SK-N-SH treated with all-trans-retinoic acid at 6 μM for 48 hours (cell line): ENCODE measurements around the gene CHST15.

ENCODE experiments used
- ATAC-seq: fragments of 200-7000 bp; cut with Tn5 transposase; 3 replicates; pipeline ENCODE4 v1.9.1; 2020; ENCODE audit warnings: mild to moderate bottlenecking, moderate library complexity
- BACH2 ChIP-seq: fragments of 250-450 bp; sonication (Bioruptor Pico); IDR thresholded peaks from 2 replicates; pipeline ENCODE4 v1.9.0; 2021; ENCODE audit warnings: mild to moderate bottlenecking, borderline replicate concordance
- ESRRG ChIP-seq: fragments of 250-450 bp; sonication (Bioruptor Pico); IDR thresholded peaks from 2 replicates; pipeline ENCODE4 v1.6.1; 2021; ENCODE audit warnings: mild to moderate bottlenecking
- GLIS3 ChIP-seq: fragments of 250-450 bp; sonication (Bioruptor Pico); IDR thresholded peaks from 2 replicates; pipeline ENCODE4 v1.5.0; 2020; ENCODE audit warnings: mild to moderate bottlenecking, moderate library complexity
- OSR1 ChIP-seq: fragments of 250-450 bp; sonication (Bioruptor Pico); IDR thresholded peaks from 2 replicates; pipeline ENCODE4 v1.8.0; 2022; ENCODE audit warnings: moderate library complexity, mild to moderate bottlenecking, inconsistent platforms
- PPARA ChIP-seq: fragments of 250-450 bp; sonication (Bioruptor Pico); IDR thresholded peaks from 2 replicates; pipeline ENCODE4 v1.5.0; 2020; ENCODE audit warnings: mild to moderate bottlenecking, borderline replicate concordance
- RARB ChIP-seq: fragments of 250-450 bp; sonication (Bioruptor Pico); IDR thresholded peaks from 2 replicates; pipeline ENCODE4 v1.8.0; 2021; ENCODE audit warnings: mild to moderate bottlenecking, moderate library complexity
- SNAI2 ChIP-seq: fragments of 250-450 bp; sonication (Bioruptor Pico); IDR thresholded peaks from 2 replicates; pipeline ENCODE4 v1.5.0; 2020; ENCODE audit warnings: mild to moderate bottlenecking, moderate library complexity
- TCF4 ChIP-seq: fragments of 250-450 bp; sonication (Bioruptor Pico); IDR thresholded peaks from 2 replicates; pipeline ENCODE4 v1.8.0; 2021; ENCODE audit warnings: mild to moderate bottlenecking, moderate library complexity, borderline replicate concordance
- ZC3H10 ChIP-seq: fragments of 250-450 bp; sonication (Bioruptor Pico); IDR thresholded peaks from 2 replicates; pipeline ENCODE4 v1.5.1; 2021; ENCODE audit warnings: mild to moderate bottlenecking, moderate library complexity
- ZFP3 ChIP-seq: fragments of 250-450 bp; sonication (Bioruptor Pico); IDR thresholded peaks from 2 replicates; pipeline ENCODE4 v1.5.0; 2020; ENCODE audit warnings: mild to moderate bottlenecking, moderate library complexity
- ZFP30 ChIP-seq: fragments of 450-650 bp; formaldehyde crosslinking; IDR thresholded peaks from 2 replicates; pipeline ENCODE4 v1.5.0; 2022; ENCODE audit warnings: mild to moderate bottlenecking, moderate library complexity
- ZNF70 ChIP-seq: fragments of 450-650 bp; formaldehyde crosslinking; IDR thresholded peaks from 2 replicates; pipeline ENCODE4 v1.5.0; 2020; ENCODE audit warnings: mild to moderate bottlenecking, moderate library complexity
- ZNF8 ChIP-seq: fragments of 450-650 bp; formaldehyde crosslinking; IDR thresholded peaks from 2 replicates; pipeline ENCODE4 v1.5.0; 2020; ENCODE audit warnings: mild to moderate bottlenecking, moderate library complexity
- TF ChIP-seq, protein P1 (sequence below): fragments of 250-450 bp; sonication (Bioruptor Pico); IDR thresholded peaks from 2 replicates; pipeline ENCODE4 v1.8.0; 2021; ENCODE audit warnings: low read depth, mild to moderate bottlenecking, moderate library complexity, borderline replicate concordance
- TF ChIP-seq, protein P2 (sequence below): fragments of 250-450 bp; sonication (Bioruptor Pico); IDR thresholded peaks from 2 replicates; pipeline ENCODE4 v1.8.0; 2020; ENCODE audit warnings: mild to moderate bottlenecking, moderate library complexity, borderline replicate concordance
- TF ChIP-seq, protein P3 (sequence below): fragments of 250-450 bp; sonication (Bioruptor Pico); IDR thresholded peaks from 2 replicates; pipeline ENCODE4 v1.5.1; 2021; ENCODE audit warnings: mild to moderate bottlenecking, moderate library complexity
- TF ChIP-seq, protein P4 (sequence below): fragments of 250-450 bp; sonication (Bioruptor Pico); IDR thresholded peaks from 2 replicates; pipeline ENCODE4 v1.5.0; 2020; ENCODE audit warnings: mild to moderate bottlenecking, moderate library complexity

The CHST15 gene

DNA sequence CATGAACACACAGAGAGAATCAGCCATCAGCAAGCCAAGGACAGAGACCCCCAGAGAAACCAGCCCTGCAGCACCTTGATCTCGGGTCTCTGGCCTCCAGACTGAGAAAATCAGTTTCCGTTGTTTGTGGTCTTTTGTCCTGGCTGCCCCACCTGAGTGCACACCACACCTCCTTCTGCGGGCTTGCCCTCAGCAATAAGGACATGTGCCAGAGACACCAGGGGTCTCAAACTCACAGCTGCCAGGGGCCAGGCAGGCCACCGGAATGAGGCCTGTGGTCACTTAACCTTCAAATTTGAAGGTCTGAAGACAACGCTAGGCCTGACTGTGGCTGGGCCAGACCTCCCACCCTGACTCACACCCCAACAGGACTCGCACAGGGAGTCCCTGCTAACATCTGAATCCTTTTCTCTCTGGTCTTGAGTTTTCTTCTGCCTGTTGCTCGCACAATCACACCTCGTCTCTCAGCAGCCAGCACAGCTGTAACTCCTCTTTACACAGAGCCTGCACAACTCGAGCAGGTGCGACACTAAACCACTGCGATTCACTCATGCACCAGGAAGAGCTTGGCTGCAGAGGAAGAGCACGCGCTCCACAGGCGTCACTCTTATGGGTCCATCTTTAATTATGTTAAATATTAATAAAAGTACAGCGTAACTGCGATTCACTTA, 86.2 kb downstream of the CHST15 start:
- no peak for ATAC-seq
- TF ChIP-seq OSR1 (CRISPR knock-in tag) (no peak), PPARA (no peak), TCF4 (CRISPR knock-in tag) (no peak), BACH2 (CRISPR knock-in tag) (no peak)
- TF ChIP-seq, protein P1, sequence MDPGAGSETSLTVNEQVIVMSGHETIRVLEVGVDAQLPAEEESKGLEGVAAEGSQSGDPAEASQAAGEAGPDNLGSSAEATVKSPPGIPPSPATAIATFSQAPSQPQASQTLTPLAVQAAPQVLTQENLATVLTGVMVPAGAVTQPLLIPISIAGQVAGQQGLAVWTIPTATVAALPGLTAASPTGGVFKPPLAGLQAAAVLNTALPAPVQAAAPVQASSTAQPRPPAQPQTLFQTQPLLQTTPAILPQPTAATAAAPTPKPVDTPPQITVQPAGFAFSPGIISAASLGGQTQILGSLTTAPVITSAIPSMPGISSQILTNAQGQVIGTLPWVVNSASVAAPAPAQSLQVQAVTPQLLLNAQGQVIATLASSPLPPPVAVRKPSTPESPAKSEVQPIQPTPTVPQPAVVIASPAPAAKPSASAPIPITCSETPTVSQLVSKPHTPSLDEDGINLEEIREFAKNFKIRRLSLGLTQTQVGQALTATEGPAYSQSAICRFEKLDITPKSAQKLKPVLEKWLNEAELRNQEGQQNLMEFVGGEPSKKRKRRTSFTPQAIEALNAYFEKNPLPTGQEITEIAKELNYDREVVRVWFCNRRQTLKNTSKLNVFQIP (CRISPR knock-in tag), result no peak
- TF ChIP-seq, protein P2, sequence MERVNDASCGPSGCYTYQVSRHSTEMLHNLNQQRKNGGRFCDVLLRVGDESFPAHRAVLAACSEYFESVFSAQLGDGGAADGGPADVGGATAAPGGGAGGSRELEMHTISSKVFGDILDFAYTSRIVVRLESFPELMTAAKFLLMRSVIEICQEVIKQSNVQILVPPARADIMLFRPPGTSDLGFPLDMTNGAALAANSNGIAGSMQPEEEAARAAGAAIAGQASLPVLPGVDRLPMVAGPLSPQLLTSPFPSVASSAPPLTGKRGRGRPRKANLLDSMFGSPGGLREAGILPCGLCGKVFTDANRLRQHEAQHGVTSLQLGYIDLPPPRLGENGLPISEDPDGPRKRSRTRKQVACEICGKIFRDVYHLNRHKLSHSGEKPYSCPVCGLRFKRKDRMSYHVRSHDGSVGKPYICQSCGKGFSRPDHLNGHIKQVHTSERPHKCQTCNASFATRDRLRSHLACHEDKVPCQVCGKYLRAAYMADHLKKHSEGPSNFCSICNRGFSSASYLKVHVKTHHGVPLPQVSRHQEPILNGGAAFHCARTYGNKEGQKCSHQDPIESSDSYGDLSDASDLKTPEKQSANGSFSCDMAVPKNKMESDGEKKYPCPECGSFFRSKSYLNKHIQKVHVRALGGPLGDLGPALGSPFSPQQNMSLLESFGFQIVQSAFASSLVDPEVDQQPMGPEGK (CRISPR knock-in tag), result no peak
- TF ChIP-seq, all 23 proteins: peak for 0

DNA sequence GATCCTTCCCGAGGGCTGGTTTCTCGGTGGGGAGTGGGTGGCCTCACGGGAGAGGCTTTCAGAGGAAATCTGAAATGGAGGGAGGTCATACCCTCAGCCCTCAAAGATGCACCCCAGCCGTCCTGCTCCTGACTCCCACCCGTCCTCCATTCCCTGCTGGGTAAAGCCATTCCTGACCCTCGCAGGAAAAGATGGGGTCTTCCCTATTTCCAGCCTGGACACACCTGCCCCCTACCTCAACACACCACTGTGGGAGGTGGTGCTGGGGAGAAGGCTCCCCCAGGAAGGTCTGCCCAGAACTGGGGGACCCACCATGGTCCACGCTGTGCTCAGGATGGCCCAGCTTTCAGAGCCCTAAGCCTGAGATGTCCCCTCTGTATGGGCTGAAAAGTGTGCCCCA, 86.9 kb downstream of the CHST15 start:
- TF ChIP-seq ESRRG (CRISPR knock-in tag), result no peak
- TF ChIP-seq, protein P1 (CRISPR knock-in tag), result no peak
- no peak for TF ChIP-seq ZFP30
- no peak for TF ChIP-seq ZC3H10 (CRISPR knock-in tag)
- TF ChIP-seq PPARA, result no peak
- TF ChIP-seq ZNF8 (CRISPR knock-in tag), result no peak
- TF ChIP-seq ZFP3 (CRISPR knock-in tag), result no peak
- no peak for TF ChIP-seq RARB (CRISPR knock-in tag)
- TF ChIP-seq TCF4 (CRISPR knock-in tag), result no peak
- no peak for ATAC-seq

DNA sequence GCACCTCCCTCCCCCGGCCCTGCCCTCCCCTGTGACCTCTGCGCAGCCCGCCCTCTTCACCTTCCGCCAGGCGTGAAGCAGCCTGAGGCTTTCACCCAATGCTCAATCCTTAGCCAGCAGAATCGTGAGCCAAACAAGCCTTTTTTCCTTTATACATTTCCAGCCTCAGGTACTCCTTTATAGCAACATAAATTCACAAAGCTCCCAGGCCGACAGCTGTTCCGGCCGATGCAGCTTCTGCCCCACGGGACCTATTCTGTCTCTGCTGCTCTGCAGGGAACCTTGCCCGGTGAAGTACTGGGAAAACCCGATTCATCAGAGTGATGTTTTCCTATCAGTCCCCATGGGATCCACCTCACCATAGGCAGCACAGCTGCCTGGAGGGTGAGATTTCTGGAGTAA, 87.4 kb downstream of the CHST15 start:
- ATAC-seq, result no peak
- TF ChIP-seq ZFP30 (no peak), SNAI2 (CRISPR knock-in tag) (no peak), GLIS3 (CRISPR knock-in tag) (no peak), ZNF8 (CRISPR knock-in tag) (no peak), BACH2 (CRISPR knock-in tag) (no peak), RARB (CRISPR knock-in tag) (no peak), PPARA (no peak), ZC3H10 (CRISPR knock-in tag) (no peak), TCF4 (CRISPR knock-in tag) (no peak), ZNF70 (no peak), OSR1 (CRISPR knock-in tag) (no peak)
- TF ChIP-seq, protein P3, sequence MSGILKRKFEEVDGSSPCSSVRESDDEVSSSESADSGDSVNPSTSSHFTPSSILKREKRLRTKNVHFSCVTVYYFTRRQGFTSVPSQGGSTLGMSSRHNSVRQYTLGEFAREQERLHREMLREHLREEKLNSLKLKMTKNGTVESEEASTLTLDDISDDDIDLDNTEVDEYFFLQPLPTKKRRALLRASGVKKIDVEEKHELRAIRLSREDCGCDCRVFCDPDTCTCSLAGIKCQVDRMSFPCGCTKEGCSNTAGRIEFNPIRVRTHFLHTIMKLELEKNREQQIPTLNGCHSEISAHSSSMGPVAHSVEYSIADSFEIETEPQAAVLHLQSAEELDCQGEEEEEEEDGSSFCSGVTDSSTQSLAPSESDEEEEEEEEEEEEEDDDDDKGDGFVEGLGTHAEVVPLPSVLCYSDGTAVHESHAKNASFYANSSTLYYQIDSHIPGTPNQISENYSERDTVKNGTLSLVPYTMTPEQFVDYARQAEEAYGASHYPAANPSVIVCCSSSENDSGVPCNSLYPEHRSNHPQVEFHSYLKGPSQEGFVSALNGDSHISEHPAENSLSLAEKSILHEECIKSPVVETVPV (CRISPR knock-in tag), result no peak
- TF ChIP-seq, protein P2 (CRISPR knock-in tag), result no peak
- TF ChIP-seq, protein P4, sequence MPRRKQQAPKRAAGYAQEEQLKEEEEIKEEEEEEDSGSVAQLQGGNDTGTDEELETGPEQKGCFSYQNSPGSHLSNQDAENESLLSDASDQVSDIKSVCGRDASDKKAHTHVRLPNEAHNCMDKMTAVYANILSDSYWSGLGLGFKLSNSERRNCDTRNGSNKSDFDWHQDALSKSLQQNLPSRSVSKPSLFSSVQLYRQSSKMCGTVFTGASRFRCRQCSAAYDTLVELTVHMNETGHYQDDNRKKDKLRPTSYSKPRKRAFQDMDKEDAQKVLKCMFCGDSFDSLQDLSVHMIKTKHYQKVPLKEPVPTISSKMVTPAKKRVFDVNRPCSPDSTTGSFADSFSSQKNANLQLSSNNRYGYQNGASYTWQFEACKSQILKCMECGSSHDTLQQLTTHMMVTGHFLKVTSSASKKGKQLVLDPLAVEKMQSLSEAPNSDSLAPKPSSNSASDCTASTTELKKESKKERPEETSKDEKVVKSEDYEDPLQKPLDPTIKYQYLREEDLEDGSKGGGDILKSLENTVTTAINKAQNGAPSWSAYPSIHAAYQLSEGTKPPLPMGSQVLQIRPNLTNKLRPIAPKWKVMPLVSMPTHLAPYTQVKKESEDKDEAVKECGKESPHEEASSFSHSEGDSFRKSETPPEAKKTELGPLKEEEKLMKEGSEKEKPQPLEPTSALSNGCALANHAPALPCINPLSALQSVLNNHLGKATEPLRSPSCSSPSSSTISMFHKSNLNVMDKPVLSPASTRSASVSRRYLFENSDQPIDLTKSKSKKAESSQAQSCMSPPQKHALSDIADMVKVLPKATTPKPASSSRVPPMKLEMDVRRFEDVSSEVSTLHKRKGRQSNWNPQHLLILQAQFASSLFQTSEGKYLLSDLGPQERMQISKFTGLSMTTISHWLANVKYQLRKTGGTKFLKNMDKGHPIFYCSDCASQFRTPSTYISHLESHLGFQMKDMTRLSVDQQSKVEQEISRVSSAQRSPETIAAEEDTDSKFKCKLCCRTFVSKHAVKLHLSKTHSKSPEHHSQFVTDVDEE (CRISPR knock-in tag), result no peak
